H1 (cell line): ENCODE data around the gene CACNA2D3. TPM values are rescaled to one million over a fixed set of nuclear protein-coding genes. Genes with fewer than 3 reads are reported as not detected.

Source experiments
- CTCF ChIA-PET: fragments of 300-600 bp; sonication (Branson Sonifier 250); formaldehyde crosslinking; loops from one replicate; lab custom pipeline; 2021; ENCODE audit not compliant: partially characterized antibody; lab: Charles Lee
- POLR2A ChIA-PET: fragments of 300-600 bp; sonication (Branson Sonifier 250); formaldehyde crosslinking; loops from one replicate; lab custom pipeline; 2021; ENCODE audit warnings: inconsistent platforms; ENCODE audit not compliant: partially characterized antibody; lab: Charles Lee
- DNase-seq, 2 experiments: peaks; one replicate each; pipeline versions ENCODE4 v3.0.0 to v3.0.0-alpha.2; 2010 to 2022; ENCODE audit warnings: low spot score in 2 of 2, low read depth in 1 of 2, mixed read lengths in 1 of 2
- FAIRE-seq: peaks from 2 replicates; lab custom pipeline; 2011; peaks lifted over from hg19 to GRCh38; lab: Jason Lieb, UNC
- H2AFZ ChIP-seq: 2 replicates; pipeline ENCODE4 v1.8.1; 2012; ENCODE audit warnings: low read length, inconsistent platforms
- H2AK5ac ChIP-seq: 2 replicates; pipeline ENCODE4 v1.6.1; 2013; ENCODE audit warnings: low read depth, low read length
- H2BK120ac ChIP-seq: replicated peaks from 2 replicates; pipeline ENCODE3; 2013; ENCODE audit warnings: low read depth, low read length, inconsistent platforms
- H2BK12ac ChIP-seq: 2 replicates; pipeline ENCODE4 v1.6.1; 2013; ENCODE audit warnings: low read depth, low read length
- H2BK15ac ChIP-seq: 2 replicates; pipeline ENCODE4 v1.6.1; 2013; ENCODE audit warnings: low read length
- H2BK20ac ChIP-seq: 2 replicates; pipeline ENCODE4 v1.6.1; 2013; ENCODE audit warnings: low read length
- H2BK5ac ChIP-seq: 2 replicates; pipeline ENCODE4 v1.6.1; 2013; ENCODE audit warnings: low read depth, low read length
- H3K14ac ChIP-seq: 2 replicates; pipeline ENCODE4 v1.6.1; 2013; ENCODE audit warnings: inconsistent platforms; ENCODE audit not compliant: insufficient read length
- H3K18ac ChIP-seq: 2 replicates; pipeline ENCODE4 v1.6.1; 2013; ENCODE audit warnings: low read length; ENCODE audit errors: extremely low read depth
- H3K23ac ChIP-seq: 2 replicates; pipeline ENCODE4 v1.6.1; 2013; ENCODE audit warnings: inconsistent platforms; ENCODE audit not compliant: insufficient read length
- H3K23me2 ChIP-seq: 2 replicates; pipeline ENCODE4 v1.6.1; 2013; ENCODE audit warnings: low read depth, low read length
- H3K27ac ChIP-seq: 2 replicates; pipeline ENCODE4 v1.6.1; 2011; ENCODE audit warnings: low read depth, low read length, inconsistent platforms
- H3K27me3 ChIP-seq, 4 experiments: replicated peaks in 1 of 4; 1 replicate in 1 of 4; 2 replicates in 3 of 4; pipeline versions ENCODE4 v1.6.1 to v1.8.1; 2011 to 2013; ENCODE audit warnings: low read length in 3 of 4, mild to moderate bottlenecking in 3 of 4, inconsistent platforms in 2 of 4, mixed read lengths in 2 of 4, moderate library complexity in 1 of 4; ENCODE audit not compliant: control insufficient read depth in 3 of 4, insufficient read depth in 3 of 4; ENCODE audit errors: extremely low read depth in 1 of 4
- H3K36me3 ChIP-seq, 4 experiments: 2 replicates each; pipeline versions ENCODE4 v1.6.1 to v1.8.1; 2011 to 2013; ENCODE audit warnings: mild to moderate bottlenecking in 4 of 4, low read length in 3 of 4, moderate library complexity in 2 of 4, control low read depth in 1 of 4, inconsistent platforms in 1 of 4; ENCODE audit not compliant: insufficient read depth in 4 of 4, control insufficient read depth in 2 of 4
- H3K4ac ChIP-seq: replicated peaks from 2 replicates; pipeline ENCODE3; 2013; ENCODE audit warnings: low read length, low read depth, mixed read lengths, inconsistent platforms; ENCODE audit not compliant: insufficient read length
- H3K4me1 ChIP-seq, 4 experiments: replicated peaks in 1 of 4; 1 replicate in 1 of 4; 2 replicates in 3 of 4; pipeline versions ENCODE4 v1.6.1 to v1.8.1; 2011 to 2013; ENCODE audit warnings: low read length in 3 of 4, inconsistent platforms in 2 of 4, mixed read lengths in 1 of 4; ENCODE audit not compliant: insufficient read depth in 4 of 4, control insufficient read depth in 3 of 4
- H3K4me2 ChIP-seq, 2 experiments: 2 replicates each; pipeline versions ENCODE4 v1.6.1 to v1.8.1; 2011 to 2013; ENCODE audit warnings: low read depth in 2 of 2, low read length in 2 of 2, control low read depth in 1 of 2, inconsistent platforms in 1 of 2, mild to moderate bottlenecking in 1 of 2; ENCODE audit not compliant: insufficient read depth in 1 of 2
- H3K4me3 ChIP-seq, 4 experiments: fragments of 200-600, 300-600 bp in 1 of 4; sonication (generic), shearing (Covaris generic), sonication (Bioruptor Twin) in 1 of 4; 2 replicates each; pipeline versions ENCODE4 v1.5.1 to v1.8.1; 2011 to 2016; ENCODE audit warnings: low read length in 4 of 4, low read depth in 3 of 4, control low read depth in 2 of 4, inconsistent platforms in 2 of 4, mild to moderate bottlenecking in 2 of 4, mixed read lengths in 1 of 4, moderate library complexity in 1 of 4; ENCODE audit not compliant: insufficient read depth in 2 of 4; ENCODE audit errors: extremely low read depth in 1 of 4
- H3K56ac ChIP-seq: replicated peaks from 2 replicates; pipeline ENCODE3; 2013; ENCODE audit warnings: low read depth, mild to moderate bottlenecking, mixed read lengths, low read length, inconsistent platforms; ENCODE audit not compliant: insufficient read length
- H3K79me1 ChIP-seq: 2 replicates; pipeline ENCODE4 v1.6.1; 2013; ENCODE audit warnings: low read depth, low read length, control low read depth
- H3K79me2 ChIP-seq, 2 experiments: 2 replicates each; pipeline versions ENCODE4 v1.6.1 to v1.8.1; 2012 to 2013; ENCODE audit warnings: low read length in 2 of 2, mild to moderate bottlenecking in 2 of 2, inconsistent platforms in 1 of 2; ENCODE audit not compliant: insufficient read depth in 2 of 2, control insufficient read depth in 1 of 2
- H3K9ac ChIP-seq, 4 experiments: replicated peaks in 1 of 4; 1 replicate in 1 of 4; 2 replicates in 3 of 4; pipeline versions ENCODE4 v1.6.1 to v1.8.1; 2011 to 2013; ENCODE audit warnings: low read depth in 3 of 4, low read length in 3 of 4, control low read depth in 2 of 4, mild to moderate bottlenecking in 2 of 4, moderate library complexity in 2 of 4, inconsistent platforms in 1 of 4; ENCODE audit errors: extremely low read depth in 1 of 4
- H3K9me3 ChIP-seq, 2 experiments: 2 replicates each; pipeline versions ENCODE4 v1.6.1 to v1.8.1; 2012 to 2013; ENCODE audit warnings: mild to moderate bottlenecking in 2 of 2, moderate library complexity in 2 of 2, control low read depth in 1 of 2, inconsistent platforms in 1 of 2, low read depth in 1 of 2, low read length in 1 of 2, mixed read lengths in 1 of 2; ENCODE audit not compliant: insufficient read depth in 2 of 2
- H4K20me1 ChIP-seq, 2 experiments: replicated peaks in 1 of 2; 2 replicates each; pipeline versions ENCODE3 to v1.8.1; 2011 to 2013; ENCODE audit warnings: inconsistent platforms in 2 of 2, low read length in 2 of 2, mild to moderate bottlenecking in 1 of 2; ENCODE audit not compliant: insufficient read depth in 2 of 2, control insufficient read depth in 1 of 2
- H4K5ac ChIP-seq: 2 replicates; pipeline ENCODE4 v1.6.1; 2013; ENCODE audit warnings: low read length, low read depth, mixed read lengths, inconsistent platforms; ENCODE audit not compliant: insufficient read length
- H4K8ac ChIP-seq: 2 replicates; pipeline ENCODE4 v1.8.0; 2013; ENCODE audit warnings: mild to moderate bottlenecking, moderate library complexity, low read length, inconsistent platforms; ENCODE audit not compliant: insufficient read depth; ENCODE audit errors: extremely low read depth
- H4K91ac ChIP-seq: replicated peaks from 2 replicates; pipeline ENCODE3; 2013; ENCODE audit warnings: low read length, mixed read lengths, inconsistent platforms; ENCODE audit not compliant: insufficient read length
- ASH2L ChIP-seq: fragments of 200-600, 300-600 bp; sonication (generic); IDR thresholded peaks from one replicate; pipeline ENCODE4 v1.7.1; 2017; ENCODE audit warnings: low read length
- CTBP2 ChIP-seq: IDR thresholded peaks from 2 replicates; pipeline ENCODE4 v1.7.0; 2011; ENCODE audit warnings: borderline replicate concordance, mild to moderate bottlenecking, moderate library complexity, mixed read lengths, low read length; ENCODE audit not compliant: insufficient read depth, insufficient read length
- GTF2F1 ChIP-seq: IDR thresholded peaks from 2 replicates; pipeline ENCODE4 v1.6.1; 2012; ENCODE audit warnings: low read depth, low read length, improper control_type of control experiment, borderline replicate concordance
- JUN ChIP-seq: IDR thresholded peaks from 2 replicates; pipeline ENCODE4 v1.6.1; 2011; ENCODE audit warnings: low read depth, mild to moderate bottlenecking, improper control_type of control experiment, low read length
- JUND ChIP-seq: IDR thresholded peaks from 2 replicates; pipeline ENCODE4 v1.6.1; 2011; ENCODE audit warnings: mild to moderate bottlenecking, improper control_type of control experiment, low read length
- KDM4A ChIP-seq: IDR thresholded peaks from one replicate; pipeline ENCODE4 v1.7.1; 2012; ENCODE audit warnings: low read depth, mild to moderate bottlenecking, moderate library complexity, low read length, inconsistent platforms; ENCODE audit not compliant: severe bottlenecking
- KDM5A ChIP-seq: fragments of 200-600 bp; IDR thresholded peaks from 2 replicates; pipeline ENCODE4 v1.7.1; 2012; ENCODE audit warnings: mild to moderate bottlenecking, low read length, inconsistent platforms, mixed read lengths
- MAFK ChIP-seq: IDR thresholded peaks from 2 replicates; pipeline ENCODE4 v1.6.1; 2012; ENCODE audit warnings: low read depth, mild to moderate bottlenecking, improper control_type of control experiment, low read length
- MAX ChIP-seq: IDR thresholded peaks from 2 replicates; pipeline ENCODE4 v1.6.1; 2012; ENCODE audit warnings: inconsistent platforms
- RBBP5 ChIP-seq: IDR thresholded peaks from 2 replicates; pipeline ENCODE4 v1.7.1; 2012; ENCODE audit warnings: low read depth, mild to moderate bottlenecking, inconsistent platforms, low read length, moderate library complexity, borderline replicate concordance
- SIN3A ChIP-seq, 2 experiments: IDR thresholded peaks in 1 of 2; conservative IDR thresholded peaks in 1 of 2; 2 replicates each; pipeline ENCODE4 v1.6.1; 2011 to 2012; ENCODE audit warnings: low read length in 2 of 2, improper control_type of control experiment in 1 of 2, low read depth in 1 of 2, mild to moderate bottlenecking in 1 of 2
- TAF1 ChIP-seq: IDR thresholded peaks from 2 replicates; pipeline ENCODE4 v1.6.1; 2011; ENCODE audit warnings: mild to moderate bottlenecking, low read depth, low read length
- WGBS, 2 experiments: shearing (Covaris generic) in 1 of 2; methylation state at CpG; one replicate each; pipeline versions ENCODE4 v1.1.6 to v1.1.7; 2013 to 2015; ENCODE audit warnings: low lambda C conversion rate in 2 of 2, mixed read lengths in 2 of 2, inconsistent platforms in 1 of 2, low coverage in 1 of 2, missing lambda C conversion rate in 1 of 2; ENCODE audit not compliant: insufficient replicate concordance in 2 of 2, insufficient coverage in 1 of 2, insufficient read length in 1 of 2; ENCODE audit errors: extremely low coverage in 1 of 2, missing lambda C conversion rate in 1 of 2; 5-methylcytosine and 5-hydroxymethylcytosine counted together
- polyA plus RNA-seq, 7 experiments: library from polyadenylated mRNA; depleted of rRNA in 3 of 7; stranded (reverse) in 5 of 7; unstranded in 2 of 7; fragments of >200 nt in 5 of 7; fragments of 200-250 nt in 2 of 7; gene quantifications; 1 replicate in 5 of 7; 2 replicates in 1 of 7; 4 replicates in 1 of 7; pipeline versions ENCODE4 v1.2.1 to v1.2.3, GENCODE V29; 2011 to 2013; ENCODE audit warnings: missing spikeins in 2 of 7, mixed read lengths in 2 of 7
- total RNA-seq: library from RNA; stranded (reverse); fragmentation: NEBNext Ultra II Directional; extraction: Animal tissue kit (Norgen Biotek cat#: 25700); gene quantifications from 2 replicates; pipeline ENCODE4 v1.2.1, GENCODE V29; 2021

The CACNA2D3 gene
- total and polyA plus RNA-seq, 2 of the 8 experiments (the other 6 are each of a cell fraction or from before 2014, with no cell fraction given), result 1.5 to 1.8 TPM

GRCh38 chr3:54793171-54793570 is 670.8 kb downstream of the CACNA2D3 start:
- H2AFZ ChIP-seq, result no peak overlapping the region
- no peak overlapping the region for H2BK15ac ChIP-seq
- DNase-seq (no peak), FAIRE-seq (no peak)
- H4K8ac ChIP-seq, result no peak overlapping the region
- 95% methylated on average over 6 of the region's 6 CpGs; no CpG with 5 or more reads in 1 of the 2 experiments for WGBS, 2 experiments
- no peaks in the 10 kb centered on the region for H3K27me3 ChIP-seq
- H3K23me2 ChIP-seq, result no peaks in the 10 kb centered on the region
- no peak overlapping the region for H2BK12ac ChIP-seq
- no peak overlapping the region for H3K18ac ChIP-seq
- H3K79me2 ChIP-seq, result no peaks in the 10 kb centered on the region
- H2BK20ac ChIP-seq, result no peak overlapping the region
- no peak overlapping the region for H2BK5ac ChIP-seq
- H4K5ac ChIP-seq, result no peak overlapping the region
- no peak overlapping the region for H3K23ac ChIP-seq
- no peaks in the 10 kb centered on the region for H4K20me1 ChIP-seq
- H3K4ac ChIP-seq, result no peak overlapping the region
- no peaks in the 10 kb centered on the region for H3K36me3 ChIP-seq
- H3K27ac ChIP-seq, result no peak overlapping the region
- no peak overlapping the region for H4K91ac ChIP-seq
- H3K4me2 ChIP-seq, result no peak overlapping the region
- H3K56ac ChIP-seq, result no peak overlapping the region
- H3K9me3 ChIP-seq, result no peaks in the 10 kb centered on the region; a peak in 1 of 4 replicates
- POLR2A ChIA-PET, result interaction anchor here (1.5 kb wide), 1 partner anchor 21 kb away, joined by 4 read pairs; no protein-coding TSS in a partner anchor
- no peak overlapping the region for H2BK120ac ChIP-seq
- H3K9ac ChIP-seq, result no peak overlapping the region
- no peak overlapping the region for H2AK5ac ChIP-seq
- no peak for TF ChIP-seq SIN3A (conservative IDR thresholded peaks at IDR 0.05 in 1 of 2, IDR thresholded peaks at IDR 0.05 in 1 of 2; ENCODE audit: low read depth in 1 of 2, low read length in 2 of 2)
- no peak for TF ChIP-seq TAF1
- TF ChIP-seq RBBP5, result no peak
- TF ChIP-seq KDM5A, result no peak
- TF ChIP-seq ASH2L, result no peak
- no peak for TF ChIP-seq KDM4A
- no peak for TF ChIP-seq JUND
- TF ChIP-seq JUN, result no peak
- no peak for TF ChIP-seq CTBP2
- TF ChIP-seq GTF2F1, result no peak
- TF ChIP-seq MAX, result no peak
- no peak for TF ChIP-seq MAFK
- TF ChIP-seq, all 59 proteins: peak for 0
- no peak overlapping the region for H3K14ac ChIP-seq
- CTCF ChIA-PET, result interaction anchor here (3.3 kb wide), 1 partner anchor 12 kb away, joined by 13 read pairs; no protein-coding TSS in a partner anchor
- H3K4me3 ChIP-seq, result no peak overlapping the region
- peaks cover 0 to 9% (median 0%) of the 10 kb centered on the region in 4 experiments; a peak in 1 of 7 replicates for H3K4me1 ChIP-seq
- no peaks in the 10 kb centered on the region for H3K79me1 ChIP-seq
